ENCODE data around the gene GDAP1L1. TPM values are rescaled to one million over a fixed set of nuclear protein-coding genes. Genes with fewer than 3 reads are reported as not detected.

The GDAP1L1 gene
- total RNA-seq, result not detected in 2 replicates

GRCh38 chr20:44247131-44247571 is at the start of gene GDAP1L1:
Gene GDAP1L1, plus strand, starts transcription at chr20:44247308. Its CDS starts 27 bp downstream, at chr20:44247335.
- Mint-ChIP-seq H3K36me3 (ENCODE audit: low read depth) (no peaks in the 10 kb centered on the region), H3K4me3 (ENCODE audit: low read depth) (no peak within 1 kb of the TSS)

GRCh38 chr20:44198872-44199271 is 48.2 kb upstream of the GDAP1L1 start:
- intact Hi-C loops (cut with micrococcal nuclease), result no loop called here
- peak; percentile 41 for DNase-seq (ENCODE audit: low spot score)
- H3K27ac Mint-ChIP-seq, result peak overlapping the region; percentile 92
- H3K4me3 Mint-ChIP-seq (ENCODE audit: low read depth), result peak overlapping the region; percentile 37
- H3K27me3 Mint-ChIP-seq (ENCODE audit: low read depth), result no peaks in the 10 kb centered on the region
- H3K9me3 Mint-ChIP-seq, result peaks cover 4% of the 10 kb centered on the region
- peaks cover 33% of the 10 kb centered on the region for H3K4me1 Mint-ChIP-seq (ENCODE audit: low read depth)
- peaks cover 72% of the 10 kb centered on the region for H3K36me3 Mint-ChIP-seq (ENCODE audit: low read depth)

More at GRCh38 chr20:44247131-44247571, at the start of gene GDAP1L1:
- Mint-ChIP-seq H3K9me3 (no peaks in the 10 kb centered on the region), H3K4me1 (ENCODE audit: low read depth) (no peaks in the 10 kb centered on the region), H3K27me3 (ENCODE audit: low read depth) (peaks cover 25% of the 10 kb centered on the region), H3K27ac (no peak within 1 kb of the TSS)
- intact Hi-C loops (cut with micrococcal nuclease), result no loop called here
- DNase-seq (ENCODE audit: low spot score), result no peak

- DNase-seq (ENCODE audit: low spot score), result no peak
- Mint-ChIP-seq H3K36me3 (ENCODE audit: low read depth) (peaks cover 76% of the 10 kb centered on the region), H3K4me3 (ENCODE audit: low read depth) (no peak overlapping the region), H3K27ac (peak overlapping the region; percentile 92), H3K9me3 (peaks cover 4% of the 10 kb centered on the region), H3K27me3 (ENCODE audit: low read depth) (no peaks in the 10 kb centered on the region), H3K4me1 (ENCODE audit: low read depth) (peaks cover 37% of the 10 kb centered on the region)
- intact Hi-C loops (cut with micrococcal nuclease), result no loop called here
These were observed 47.2 kb upstream of the GDAP1L1 start for GRCh38 chr20:44199877-44200276.

- no peak for DNase-seq (ENCODE audit: low spot score)
- Mint-ChIP-seq H3K27ac (no peak overlapping the region), H3K27me3 (ENCODE audit: low read depth) (no peaks in the 10 kb centered on the region), H3K9me3 (peaks cover 4% of the 10 kb centered on the region), H3K4me3 (ENCODE audit: low read depth) (no peak overlapping the region), H3K36me3 (ENCODE audit: low read depth) (peaks cover 76% of the 10 kb centered on the region), H3K4me1 (ENCODE audit: low read depth) (peaks cover 37% of the 10 kb centered on the region)
- intact Hi-C loops (cut with micrococcal nuclease), result no loop called here
These were observed 46.7 kb upstream of the GDAP1L1 start for GRCh38 chr20:44200371-44200770.

- Mint-ChIP-seq H3K4me1 (ENCODE audit: low read depth) (peaks cover 34% of the 10 kb centered on the region), H3K9me3 (peaks cover 4% of the 10 kb centered on the region), H3K4me3 (ENCODE audit: low read depth) (no peak overlapping the region), H3K36me3 (ENCODE audit: low read depth) (peaks cover 74% of the 10 kb centered on the region), H3K27ac (no peak overlapping the region), H3K27me3 (ENCODE audit: low read depth) (no peaks in the 10 kb centered on the region)
- intact Hi-C loops (cut with micrococcal nuclease), result no loop called here
- DNase-seq (ENCODE audit: low spot score), result no peak
These were observed 46.1 kb upstream of the GDAP1L1 start for GRCh38 chr20:44200983-44201382.

- Mint-ChIP-seq H3K9me3 (peaks cover 4% of the 10 kb centered on the region), H3K36me3 (ENCODE audit: low read depth) (peaks cover 71% of the 10 kb centered on the region), H3K27me3 (ENCODE audit: low read depth) (no peaks in the 10 kb centered on the region), H3K4me1 (ENCODE audit: low read depth) (peaks cover 48% of the 10 kb centered on the region), H3K4me3 (ENCODE audit: low read depth) (no peak overlapping the region), H3K27ac (no peak overlapping the region)
- intact Hi-C loops (cut with micrococcal nuclease), result no loop called here
- no peak for DNase-seq (ENCODE audit: low spot score)
These were observed 43.9 kb upstream of the GDAP1L1 start for GRCh38 chr20:44203161-44203560.

GRCh38 chr20:44204156-44204831 is 42.8 kb upstream of the GDAP1L1 start:
- H3K36me3 Mint-ChIP-seq (ENCODE audit: low read depth), result peaks cover 64% of the 10 kb centered on the region
- H3K27me3 Mint-ChIP-seq (ENCODE audit: low read depth), result no peaks in the 10 kb centered on the region
- H3K4me1 Mint-ChIP-seq (ENCODE audit: low read depth), result peaks cover 52% of the 10 kb centered on the region
- DNase-seq (ENCODE audit: low spot score), result no peak
- no peak overlapping the region for H3K27ac Mint-ChIP-seq
- no peak overlapping the region for H3K4me3 Mint-ChIP-seq (ENCODE audit: low read depth)
- peaks cover 4% of the 10 kb centered on the region for H3K9me3 Mint-ChIP-seq
- intact Hi-C loops (cut with micrococcal nuclease), result no loop called here

GRCh38 chr20:44204832-44205215 is 42.3 kb upstream of the GDAP1L1 start:
- Mint-ChIP-seq H3K4me1 (ENCODE audit: low read depth) (peaks cover 52% of the 10 kb centered on the region), H3K4me3 (ENCODE audit: low read depth) (no peak overlapping the region), H3K27ac (no peak overlapping the region), H3K9me3 (peaks cover 4% of the 10 kb centered on the region), H3K36me3 (ENCODE audit: low read depth) (peaks cover 59% of the 10 kb centered on the region), H3K27me3 (ENCODE audit: low read depth) (no peaks in the 10 kb centered on the region)
- DNase-seq (ENCODE audit: low spot score), result no peak
- intact Hi-C loops (cut with micrococcal nuclease), result no loop called here

GRCh38 chr20:44206132-44206531 is 41.0 kb upstream of the GDAP1L1 start:
- no peak for DNase-seq (ENCODE audit: low spot score)
- H3K4me1 Mint-ChIP-seq (ENCODE audit: low read depth), result peaks cover 44% of the 10 kb centered on the region
- no peak overlapping the region for H3K27ac Mint-ChIP-seq
- no peaks in the 10 kb centered on the region for H3K9me3 Mint-ChIP-seq
- no peaks in the 10 kb centered on the region for H3K27me3 Mint-ChIP-seq (ENCODE audit: low read depth)
- no peak overlapping the region for H3K4me3 Mint-ChIP-seq (ENCODE audit: low read depth)
- peaks cover 46% of the 10 kb centered on the region for H3K36me3 Mint-ChIP-seq (ENCODE audit: low read depth)
- intact Hi-C loops (cut with micrococcal nuclease), result no loop called here

GRCh38 chr20:44207126-44207723 is 39.9 kb upstream of the GDAP1L1 start:
- Mint-ChIP-seq H3K27ac (no peak overlapping the region), H3K27me3 (ENCODE audit: low read depth) (no peaks in the 10 kb centered on the region), H3K9me3 (no peaks in the 10 kb centered on the region), H3K36me3 (ENCODE audit: low read depth) (peaks cover 36% of the 10 kb centered on the region), H3K4me1 (ENCODE audit: low read depth) (peaks cover 53% of the 10 kb centered on the region), H3K4me3 (ENCODE audit: low read depth) (no peak overlapping the region)
- intact Hi-C loops (cut with micrococcal nuclease), result no loop called here
- no peak for DNase-seq (ENCODE audit: low spot score)

GRCh38 chr20:44208165-44208564 is 38.9 kb upstream of the GDAP1L1 start:
- intact Hi-C loops (cut with micrococcal nuclease), result no loop called here
- DNase-seq (ENCODE audit: low spot score), result no peak
- Mint-ChIP-seq H3K4me1 (ENCODE audit: low read depth) (peaks cover 54% of the 10 kb centered on the region), H3K9me3 (no peaks in the 10 kb centered on the region), H3K36me3 (ENCODE audit: low read depth) (peaks cover 28% of the 10 kb centered on the region), H3K4me3 (ENCODE audit: low read depth) (peak overlapping the region; percentile 97), H3K27me3 (ENCODE audit: low read depth) (no peaks in the 10 kb centered on the region), H3K27ac (no peak overlapping the region)

GRCh38 chr20:44208770-44209169 is 38.3 kb upstream of the GDAP1L1 start:
- intact Hi-C loops (cut with micrococcal nuclease), result no loop called here
- Mint-ChIP-seq H3K4me3 (ENCODE audit: low read depth) (peak overlapping the region; percentile 97), H3K27me3 (ENCODE audit: low read depth) (no peaks in the 10 kb centered on the region), H3K9me3 (no peaks in the 10 kb centered on the region), H3K27ac (no peak overlapping the region), H3K36me3 (ENCODE audit: low read depth) (peaks cover 22% of the 10 kb centered on the region), H3K4me1 (ENCODE audit: low read depth) (peaks cover 51% of the 10 kb centered on the region)
- no peak for DNase-seq (ENCODE audit: low spot score)

- Mint-ChIP-seq H3K27ac (peak overlapping the region; percentile 90), H3K4me1 (ENCODE audit: low read depth) (peaks cover 47% of the 10 kb centered on the region), H3K4me3 (ENCODE audit: low read depth) (peak overlapping the region; percentile 97), H3K27me3 (ENCODE audit: low read depth) (no peaks in the 10 kb centered on the region), H3K36me3 (ENCODE audit: low read depth) (peaks cover 18% of the 10 kb centered on the region), H3K9me3 (no peaks in the 10 kb centered on the region)
- DNase-seq (ENCODE audit: low spot score), result no peak
- intact Hi-C loops (cut with micrococcal nuclease), result loop anchor here (10.0 kb wide), 3 partner anchors 255 to 525 kb away; no protein-coding TSS in a partner anchor
These were observed 37.3 kb upstream of the GDAP1L1 start for GRCh38 chr20:44209686-44210405.

All from activated T-helper 2 cell treated with anti-CD3 and anti-CD28 coated beads, Interferon-gamma antibody, Interleukin-2, Interleukin-4, amounts not matched to agents 10 μg/mL and 5 μg/mL and 100 μg/mL, durations not matched to agents 14 hours and 24 hours and 36 hours (primary cell).